Lung (tissue), 12 donors: Measurements from ENCODE around the gene TRIM44. TPM values are rescaled to one million over a fixed set of nuclear protein-coding genes. Genes with fewer than 3 reads are reported as not detected.

Experiments
- ATAC-seq: fragments of 200-7000 bp; cut with Tn5 transposase; one replicate; pipeline ENCODE4 v1.9.1; 2020; ENCODE audit warnings: moderate number of reproducible peaks; ENCODE audit not compliant: insufficient read depth, low FRiP score
- DNase-seq, 3 donors: peaks; one replicate each; pipeline ENCODE4 v3.0.0-alpha.2; 2013 to 2017
- H3K27ac ChIP-seq, 2 donors: one replicate each; pipeline ENCODE4 v1.5.1; 2013; ENCODE audit warnings: mild to moderate bottlenecking in 2 of 2, moderate library complexity in 2 of 2, control low read depth in 1 of 2, inconsistent platforms in 1 of 2, low read depth in 1 of 2, low read length in 1 of 2
- H3K27me3 ChIP-seq, 3 donors: one replicate each; pipeline ENCODE4 v1.5.1; 2013; ENCODE audit warnings: low read length in 2 of 3; ENCODE audit not compliant: control insufficient read depth in 3 of 3, insufficient read depth in 3 of 3
- H3K36me3 ChIP-seq, 4 donors: one replicate each; pipeline ENCODE4 v1.5.1; 2013; ENCODE audit warnings: low read length in 4 of 4, mild to moderate bottlenecking in 1 of 4, moderate library complexity in 1 of 4; ENCODE audit not compliant: control insufficient read depth in 4 of 4, insufficient read depth in 4 of 4
- H3K4me1 ChIP-seq, 5 donors: one replicate each; pipeline ENCODE4 v1.5.1; 2013; ENCODE audit warnings: low read length in 5 of 5, mild to moderate bottlenecking in 2 of 5, moderate library complexity in 1 of 5; ENCODE audit not compliant: control insufficient read depth in 5 of 5, insufficient read depth in 5 of 5
- H3K4me3 ChIP-seq: one replicate; pipeline ENCODE4 v1.5.1; 2013; ENCODE audit warnings: mild to moderate bottlenecking, control low read depth, moderate library complexity
- H3K9ac ChIP-seq, 2 donors: one replicate each; pipeline ENCODE4 v1.5.1; 2013; ENCODE audit warnings: low read length in 2 of 2, control low read depth in 1 of 2; ENCODE audit not compliant: insufficient read depth in 1 of 2
- H3K9me3 ChIP-seq, 4 donors: one replicate each; pipeline ENCODE4 v1.5.1; 2013; ENCODE audit warnings: low read length in 3 of 4, mild to moderate bottlenecking in 1 of 4, moderate library complexity in 1 of 4; ENCODE audit not compliant: control insufficient read depth in 4 of 4, insufficient read depth in 3 of 4
- CTCF ChIP-seq: IDR thresholded peaks from 2 replicates; pipeline ENCODE4 v1.5.1; 2012; ENCODE audit warnings: mild to moderate bottlenecking; ENCODE audit errors: control extremely low read depth, extremely low read depth
- WGBS, 2 donors: extraction: QIAGEN DNeasy Blood & Tissue Kit; methylation state at CpG; one replicate each; pipeline ENCODE4 v1.1.7; 2013; 5-methylcytosine and 5-hydroxymethylcytosine counted together
- polyA plus RNA-seq, 2 donors: library from polyadenylated mRNA; stranded (reverse); fragments of 200-250 nt; gene quantifications; one replicate each; pipeline ENCODE4 v1.2.1, GENCODE V29; 2013
- total RNA-seq, 2 donors: library from RNA; depleted of rRNA in 1 of 2; stranded (reverse); fragments of >200 nt in 1 of 2; gene quantifications; one replicate each; pipeline ENCODE4 v1.2.1, GENCODE V29; 2014 to 2021
- donor health status: control.
- donor health status: control.
- donor health status: Bipolar disorder and iron deficiency.
- donor health status: healthy.
- donor health status: DM: yes; HTN: yes; CAD: no.

TRIM44 gene
- total and polyA plus RNA-seq, 4 donors, result 9.1 to 62.2 (median 22.7) TPM

- 94 to 96% methylated on average over 3 of the region's 3 CpGs for WGBS, 2 donors
Measured at GRCh38 chr11:35711173-35711910, 48.8 kb downstream of the TRIM44 start.

GRCh38 chr11:35711924-35712323 is 49.3 kb downstream of the TRIM44 start:
- no peak overlapping the region for H3K9ac ChIP-seq

More at GRCh38 chr11:35711173-35711910, 48.8 kb downstream of the TRIM44 start:
- Histone ChIP-seq H3K9me3 (no peaks in the 10 kb centered on the region), H3K4me1 (peaks cover 0 to 8% (median 0%) of the 10 kb centered on the region in 5 donors), H3K4me3 (no peak overlapping the region), H3K36me3 (no peaks in the 10 kb centered on the region), H3K9ac (no peak overlapping the region), H3K27ac (no peak overlapping the region), H3K27me3 (no peaks in the 10 kb centered on the region)
- TF ChIP-seq CTCF, result no peak
- DNase-seq (no peak), ATAC-seq (no peak)

GRCh38 chr11:35712533-35712932 is 50.0 kb downstream of the TRIM44 start:
- ATAC-seq (no peak), DNase-seq (no peak)
- H3K9ac ChIP-seq, result no peak overlapping the region
- no peaks in the 10 kb centered on the region for H3K9me3 ChIP-seq
- WGBS, 2 donors, result 94 to 98% methylated on average over 3 of the region's 3 CpGs
- H3K27me3 ChIP-seq, result no peaks in the 10 kb centered on the region
- H3K4me1 ChIP-seq, result peaks cover 0 to 10% (median 0%) of the 10 kb centered on the region in 5 donors
- H3K4me3 ChIP-seq, result no peak overlapping the region
- TF ChIP-seq CTCF, result no peak
- no peaks in the 10 kb centered on the region for H3K36me3 ChIP-seq
- no peak overlapping the region for H3K27ac ChIP-seq

More at GRCh38 chr11:35711924-35712323, 49.3 kb downstream of the TRIM44 start:
- peaks cover 0 to 10% (median 0%) of the 10 kb centered on the region in 5 donors for H3K4me1 ChIP-seq
- H3K9me3 ChIP-seq, result no peaks in the 10 kb centered on the region
- H3K36me3 ChIP-seq, result no peaks in the 10 kb centered on the region
- no peaks in the 10 kb centered on the region for H3K27me3 ChIP-seq
- DNase-seq, result no peak
- H3K4me3 ChIP-seq, result no peak overlapping the region
- no peak for ATAC-seq
- no peak overlapping the region for H3K27ac ChIP-seq
- no peak for TF ChIP-seq CTCF
